GM12878 (cell line): Measurements from ENCODE around the gene KCNAB3. TPM values are rescaled to one million over a fixed set of nuclear protein-coding genes. Genes with fewer than 3 reads are reported as not detected.
A peak's percentile ranks its signal among the peaks of the same experiment; 100 is the strongest.

ENCODE experiments used
- ATF2 ChIP-seq: IDR thresholded peaks from 2 replicates; pipeline ENCODE4 v1.6.1; 2012; ENCODE audit warnings: low read length, inconsistent platforms
- BRCA1 ChIP-seq: IDR thresholded peaks from 2 replicates; pipeline ENCODE4 v1.6.1; 2011; ENCODE audit warnings: low read depth, low read length, improper control_type of control experiment
- CREM ChIP-seq: IDR thresholded peaks from 2 replicates; pipeline ENCODE4 v1.6.1; 2014; ENCODE audit warnings: antibody characterized with exemption, low read depth
- EED ChIP-seq: sonication (generic); IDR thresholded peaks from 2 replicates; pipeline ENCODE4 v1.6.1; 2016; ENCODE audit warnings: antibody characterized with exemption, low read depth
- HSF1 ChIP-seq: fragments of 150-350 bp; IDR thresholded peaks from 2 replicates; pipeline ENCODE4 v1.6.1; 2014; ENCODE audit warnings: mild to moderate bottlenecking, low read depth, low read length
- RAD21 ChIP-seq: IDR thresholded peaks from 2 replicates; pipeline ENCODE4 v1.6.1; 2011; ENCODE audit warnings: mild to moderate bottlenecking, low read depth, low read length, moderate library complexity; ENCODE audit not compliant: insufficient read depth
- USF1 ChIP-seq: IDR thresholded peaks from 2 replicates; pipeline ENCODE4 v1.6.1; 2011; ENCODE audit warnings: borderline replicate concordance, low read depth, mild to moderate bottlenecking, moderate library complexity, mixed read lengths, low read length; ENCODE audit not compliant: insufficient read depth; ENCODE audit errors: extremely low read length
- YBX1 ChIP-seq: fragments of 450-650 bp; IDR thresholded peaks from 2 replicates; pipeline ENCODE4 v1.6.1; 2016; ENCODE audit warnings: antibody characterized with exemption
- ZBTB11 ChIP-seq: fragments of 450-650 bp; formaldehyde crosslinking; IDR thresholded peaks from 2 replicates; pipeline ENCODE4 v1.5.0; 2022; ENCODE audit warnings: mild to moderate bottlenecking, missing genetic modification characterization
- ZBTB40 ChIP-seq: fragments of 450-650 bp; IDR thresholded peaks from 2 replicates; pipeline ENCODE4 v1.6.1; 2016; ENCODE audit warnings: mild to moderate bottlenecking, moderate library complexity, borderline replicate concordance
- ZNF687 ChIP-seq: fragments of 450-650 bp; IDR thresholded peaks from 2 replicates; pipeline ENCODE4 v1.6.1; 2017; ENCODE audit warnings: mild to moderate bottlenecking, moderate library complexity
- polyA plus RNA-seq, 11 experiments: library from polyadenylated mRNA; depleted of rRNA in 4 of 11; unstranded in 6 of 11; stranded (reverse) in 5 of 11; fragments of >200 nt; fragmentation: Nextera tagmentation in 4 of 11; fragmentation: Illumina TruSeq in 1 of 11; extraction: Ambion mirVana in 4 of 11; extraction: Trizol in 1 of 11; gene quantifications; 1 replicate in 1 of 11; 2 replicates in 10 of 11; pipeline versions ENCODE4 v1.2.1 to v1.2.3, GENCODE V29; 2011 to 2016; ENCODE audit warnings: inconsistent platforms in 2 of 11, missing spikeins in 2 of 11, low read depth in 1 of 11
- total RNA-seq, 4 experiments: library from RNA; depleted of rRNA in 3 of 4; stranded (reverse); fragments of >200 nt in 3 of 4; fragmentation: Illumina TruSeq in 1 of 4; extraction: Trizol in 1 of 4; gene quantifications; 2 replicates each; pipeline versions ENCODE4 v1.2.1 to v1.2.3, GENCODE V29; 2013 to 2021

The KCNAB3 gene
- total and polyA plus RNA-seq, 10 of the 15 experiments (the other 5 are each of a cell fraction or from before 2014, with no cell fraction given): 0.22 to 7.9 (median 1.8) TPM

GRCh38 chr17:7951143-7951792, 21.6 kb upstream of the KCNAB3 start (continued):
- TF ChIP-seq ZNF687 (peak; percentile 83), YBX1 (no peak), ZBTB40 (no peak), RAD21 (no peak), ATF2 (peak; percentile 30; the same call in 1 of the 2 replicates), BRCA1 (no peak), HSF1 (no peak), CREM (peak; percentile 52; the same call in 1 of the 2 replicates), USF1 (no peak), ZBTB11 (no peak), EED (peak; percentile 30; the same call in 1 of the 2 replicates)
